H1 (cell line): ENCODE results near the gene LPAR2. TPM values are rescaled to one million over a fixed set of nuclear protein-coding genes. Genes with fewer than 3 reads are reported as not detected.
A peak's percentile ranks its signal among the peaks of the same experiment; 100 is the strongest.

ENCODE experiments used
- BCL11A ChIP-seq, 2 experiments: IDR thresholded peaks; one replicate each; pipeline ENCODE4 v1.6.1; 2011; ENCODE audit warnings: low read depth in 2 of 2, low read length in 2 of 2, mild to moderate bottlenecking in 2 of 2
- CEBPB ChIP-seq: IDR thresholded peaks from 2 replicates; pipeline ENCODE4 v1.6.1; 2012; ENCODE audit warnings: low read depth, low read length
- CHD2 ChIP-seq: IDR thresholded peaks from 2 replicates; pipeline ENCODE4 v1.6.1; 2012; ENCODE audit warnings: low read length, improper control_type of control experiment
- CTBP2 ChIP-seq: IDR thresholded peaks from 2 replicates; pipeline ENCODE4 v1.7.0; 2011; ENCODE audit warnings: borderline replicate concordance, mild to moderate bottlenecking, moderate library complexity, mixed read lengths, low read length; ENCODE audit not compliant: insufficient read depth, insufficient read length
- E2F6 ChIP-seq: IDR thresholded peaks from 2 replicates; pipeline ENCODE4 v1.6.1; 2012; ENCODE audit warnings: inconsistent platforms
- HDAC2 ChIP-seq, 2 experiments: fragments of 300-600 bp in 1 of 2; sonication (generic) in 1 of 2; IDR thresholded peaks; 2 replicates each; pipeline ENCODE4 v1.6.1; 2011 to 2012; ENCODE audit warnings: low read depth in 2 of 2, low read length in 2 of 2, mild to moderate bottlenecking in 2 of 2, moderate library complexity in 2 of 2, borderline replicate concordance in 1 of 2, inconsistent platforms in 1 of 2
- KDM1A ChIP-seq: fragments of 200-600, 300-600 bp; sonication (generic); IDR thresholded peaks from 2 replicates; pipeline ENCODE4 v1.7.1; 2016; ENCODE audit warnings: mild to moderate bottlenecking, low read length, borderline replicate concordance
- KDM5A ChIP-seq: fragments of 200-600 bp; IDR thresholded peaks from 2 replicates; pipeline ENCODE4 v1.7.1; 2012; ENCODE audit warnings: mild to moderate bottlenecking, low read length, inconsistent platforms, mixed read lengths
- MAFK ChIP-seq: IDR thresholded peaks from 2 replicates; pipeline ENCODE4 v1.6.1; 2012; ENCODE audit warnings: low read depth, mild to moderate bottlenecking, improper control_type of control experiment, low read length
- POLR2AphosphoS5 ChIP-seq: IDR thresholded peaks from 2 replicates; pipeline ENCODE4 v1.6.1; 2011; ENCODE audit warnings: low read depth, low read length
- POU5F1 ChIP-seq: IDR thresholded peaks from 2 replicates; pipeline ENCODE4 v1.6.1; 2011; ENCODE audit warnings: low read depth, mild to moderate bottlenecking, low read length, moderate library complexity
- RAD21 ChIP-seq, 2 experiments: IDR thresholded peaks in 1 of 2; conservative IDR thresholded peaks in 1 of 2; 2 replicates each; pipeline ENCODE4 v1.6.1; 2011; ENCODE audit warnings: low read depth in 2 of 2, low read length in 2 of 2, improper control_type of control experiment in 1 of 2, inconsistent platforms in 1 of 2, mild to moderate bottlenecking in 1 of 2, moderate library complexity in 1 of 2
- RFX5 ChIP-seq: IDR thresholded peaks from 2 replicates; pipeline ENCODE4 v1.6.1; 2011; ENCODE audit warnings: low read depth, low read length, improper control_type of control experiment, borderline replicate concordance
- RNF2 ChIP-seq: fragments of 200-900, 300-1000 bp; sonication (generic); IDR thresholded peaks from 2 replicates; pipeline ENCODE4 v1.7.1; 2016; ENCODE audit warnings: borderline replicate concordance, low read depth, mild to moderate bottlenecking, antibody characterized with exemption, low read length; ENCODE audit not compliant: poor library complexity, severe bottlenecking; ENCODE audit errors: missing control alignments
- SIN3A ChIP-seq, 2 experiments: IDR thresholded peaks in 1 of 2; conservative IDR thresholded peaks in 1 of 2; 2 replicates each; pipeline ENCODE4 v1.6.1; 2011 to 2012; ENCODE audit warnings: low read length in 2 of 2, improper control_type of control experiment in 1 of 2, low read depth in 1 of 2, mild to moderate bottlenecking in 1 of 2
- SP1 ChIP-seq: IDR thresholded peaks from 2 replicates; pipeline ENCODE4 v1.6.1; 2011; ENCODE audit warnings: low read depth, low read length
- SRF ChIP-seq: IDR thresholded peaks from 2 replicates; pipeline ENCODE4 v1.6.1; 2011; ENCODE audit warnings: mild to moderate bottlenecking, low read depth, low read length, moderate library complexity
- ZNF274 ChIP-seq: IDR thresholded peaks from 2 replicates; pipeline ENCODE4 v1.7.0; 2012; ENCODE audit warnings: low read length, borderline replicate concordance; ENCODE audit errors: extremely low read depth
- polyA plus RNA-seq, 7 experiments: library from polyadenylated mRNA; depleted of rRNA in 3 of 7; stranded (reverse) in 5 of 7; unstranded in 2 of 7; fragments of >200 nt in 5 of 7; fragments of 200-250 nt in 2 of 7; gene quantifications; 1 replicate in 5 of 7; 2 replicates in 1 of 7; 4 replicates in 1 of 7; pipeline versions ENCODE4 v1.2.1 to v1.2.3, GENCODE V29; 2011 to 2013; ENCODE audit warnings: missing spikeins in 2 of 7, mixed read lengths in 2 of 7
- total RNA-seq: library from RNA; stranded (reverse); fragmentation: NEBNext Ultra II Directional; extraction: Animal tissue kit (Norgen Biotek cat#: 25700); gene quantifications from 2 replicates; pipeline ENCODE4 v1.2.1, GENCODE V29; 2021

Gene LPAR2
- total and polyA plus RNA-seq, 2 of the 8 experiments (the other 6 are each of a cell fraction or from before 2014, with no cell fraction given), result 47.6 to 70.2 TPM

- peak; percentile 96 for TF ChIP-seq SP1
- TF ChIP-seq HDAC2 (IDR thresholded peaks at IDR 0.05; ENCODE audit: borderline replicate concordance in 1 of 2, low read depth in 2 of 2, low read length in 2 of 2), result peak in 1 of 2 experiments; percentile 30; a peak in 1 of 4 replicates
- no peak for TF ChIP-seq RFX5
- TF ChIP-seq CEBPB, result no peak
- TF ChIP-seq MAFK, result no peak
- no peak for TF ChIP-seq RNF2
- TF ChIP-seq RAD21 (IDR thresholded peaks at IDR 0.05 in 1 of 2, conservative IDR thresholded peaks at IDR 0.05 in 1 of 2; ENCODE audit: low read depth in 2 of 2, low read length in 2 of 2), result no peak
- peak; percentile 51; the same call in 1 of the 2 replicates for TF ChIP-seq E2F6
- TF ChIP-seq CHD2, result peak; percentile 80
- TF ChIP-seq SRF, result no peak
- no peak for TF ChIP-seq CTBP2
- TF ChIP-seq SIN3A (conservative IDR thresholded peaks at IDR 0.05 in 1 of 2, IDR thresholded peaks at IDR 0.05 in 1 of 2; ENCODE audit: low read depth in 1 of 2, low read length in 2 of 2), result peak; percentile 34 to 67; a peak in 3 of 4 replicates
- TF ChIP-seq ZNF274, result no peak
- TF ChIP-seq KDM1A, result no peak
- no peak for TF ChIP-seq BCL11A (IDR thresholded peaks at IDR 0.05; ENCODE audit: low read depth in 2 of 2, low read length in 2 of 2)
- TF ChIP-seq POLR2AphosphoS5, result peak; percentile 54
- peak; percentile 41; the same call in 1 of the 2 replicates for TF ChIP-seq POU5F1
- TF ChIP-seq KDM5A, result no peak
Measured at GRCh38 chr19:19668230-19669012, 40.4 kb upstream of the LPAR2 start, which contains the start of gene ZNF101 (continued).
